GM19397 (cell line): ENCODE data around the gene CNEP1R1.

Experiments
- ATAC-seq: cut with Tn5 transposase; IDR thresholded peaks from one replicate; pipeline ENCODE4 v1.9.1; 2021; ENCODE audit warnings: mild to moderate bottlenecking, moderate library complexity; ENCODE audit not compliant: unreplicated experiment

The CNEP1R1 gene

DNA sequence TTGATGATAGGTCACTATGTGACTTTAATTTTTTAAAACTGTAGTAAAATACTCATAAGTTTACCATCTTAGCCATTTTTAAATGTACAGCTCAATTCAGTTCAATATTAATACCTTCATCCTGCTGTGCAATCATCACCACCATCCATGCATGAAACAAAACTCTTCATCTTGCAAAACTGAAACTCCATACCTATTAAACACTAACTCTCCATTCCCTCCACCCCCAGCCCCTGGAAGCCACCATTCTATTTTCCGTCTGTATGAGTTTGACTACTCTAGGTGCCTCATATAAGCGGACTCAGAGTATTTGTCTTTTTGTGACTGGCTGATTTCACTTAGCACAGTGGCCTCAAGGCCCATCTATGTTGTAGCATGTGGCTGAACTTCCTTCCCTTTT is 9.4 kb upstream of the CNEP1R1 start:
- ATAC-seq: no peak

GRCh38 chr16:50017553-50017952 is 7.5 kb upstream of the CNEP1R1 start:
- ATAC-seq: no peak

- ATAC-seq: no peak
Observed at GRCh38 chr16:50021544-50021943, 3.5 kb upstream of the CNEP1R1 start.

DNA sequence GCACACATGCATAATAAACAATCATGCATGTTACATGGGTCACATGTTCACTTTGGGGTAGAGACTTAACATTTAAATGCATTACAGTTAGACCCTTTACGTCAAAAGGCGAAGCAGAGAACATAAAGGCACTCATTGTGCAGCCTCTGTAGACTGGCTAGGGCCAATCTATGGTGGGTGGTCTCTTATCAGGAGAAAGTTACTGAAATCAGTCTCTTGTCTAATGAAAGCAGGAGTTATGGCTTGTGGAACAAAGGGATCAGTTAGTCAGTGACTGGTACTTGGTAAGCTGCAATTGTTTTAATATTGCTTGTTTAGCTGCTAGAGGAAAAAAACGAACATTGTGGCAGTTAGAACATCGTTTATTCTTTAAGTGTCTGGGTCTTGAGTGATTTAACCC is 1.4 kb upstream of the CNEP1R1 start:
- no peak for ATAC-seq

- ATAC-seq: no peak
Observed at GRCh38 chr16:50024207-50024606, 818 bp upstream of the CNEP1R1 start.

GRCh38 chr16:50025537-50025931 is 509 bp downstream of the CNEP1R1 start:
- ATAC-seq: no peak

GRCh38 chr16:50027829-50028228 is 2.8 kb downstream of the CNEP1R1 start:
- ATAC-seq: no peak

DNA sequence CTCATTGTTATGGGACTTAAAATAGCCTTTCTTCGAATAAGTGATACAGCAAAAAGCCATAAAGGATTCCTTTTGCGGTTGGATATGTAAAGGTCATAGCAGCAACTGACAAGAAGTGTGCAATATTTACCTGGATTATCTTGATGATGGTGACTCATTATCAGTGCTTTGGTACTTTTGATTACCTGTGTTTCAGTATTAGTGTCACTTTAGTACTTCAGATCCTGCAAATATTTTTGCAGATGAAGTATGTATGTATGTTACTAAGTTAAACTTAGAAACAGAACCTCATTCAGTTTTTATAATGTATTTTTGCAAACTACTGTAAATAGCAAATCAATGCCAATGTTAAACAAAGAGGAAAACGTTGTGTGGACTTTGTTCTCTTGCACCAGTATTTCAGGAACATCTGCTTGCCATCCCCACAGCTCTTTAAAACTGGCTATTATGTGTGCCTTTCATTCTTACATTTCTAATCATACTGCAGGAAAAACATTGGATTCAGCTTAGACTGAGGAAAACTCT is 10.5 kb downstream of the CNEP1R1 start:
- no peak for ATAC-seq

- ATAC-seq: no peak
Observed at GRCh38 chr16:50036426-50036825, 11.4 kb downstream of the CNEP1R1 start.

- ATAC-seq: no peak
Observed at GRCh38 chr16:50037662-50038220, 12.7 kb downstream of the CNEP1R1 start.

DNA sequence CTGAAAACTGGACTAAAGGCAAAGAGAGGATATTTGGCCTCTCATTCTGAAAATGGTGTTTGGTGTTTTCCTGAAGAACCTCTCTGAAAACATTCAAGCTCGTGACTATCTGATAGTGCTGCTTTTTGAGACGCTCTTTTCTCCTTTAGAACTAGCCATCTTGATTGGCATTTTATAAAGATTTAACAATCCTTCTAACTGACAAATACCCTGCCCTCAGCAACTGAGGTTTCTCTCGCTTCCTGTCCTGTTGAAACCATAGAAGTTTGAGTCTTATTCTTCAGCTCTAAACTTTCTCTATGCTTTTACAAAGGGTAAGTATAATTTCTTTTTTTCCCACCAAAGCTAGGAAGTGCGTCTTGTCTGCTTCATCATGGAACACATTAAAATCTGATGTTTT is 13.3 kb downstream of the CNEP1R1 start:
- no peak for ATAC-seq

- ATAC-seq: no peak
Observed at GRCh38 chr16:50038756-50039529, 13.9 kb downstream of the CNEP1R1 start.

DNA sequence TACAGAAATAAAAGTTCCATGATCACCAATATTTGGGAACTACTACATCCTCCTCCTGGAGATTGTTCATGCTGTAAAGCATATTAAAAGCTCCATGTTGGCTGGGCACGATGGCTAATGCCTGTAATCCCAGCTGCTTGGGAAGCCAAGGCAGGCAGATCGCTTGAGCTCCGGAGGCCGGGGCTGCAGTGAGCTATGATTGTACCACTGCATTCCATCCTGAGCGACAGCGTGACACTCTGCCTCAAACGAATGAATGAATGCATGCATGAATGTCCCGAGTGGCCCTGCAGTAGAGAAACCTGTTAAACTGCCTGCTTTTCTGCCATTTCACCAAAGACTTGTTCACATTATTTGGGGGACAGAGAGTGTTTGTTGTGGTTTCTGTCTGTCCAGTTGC is 15.0 kb downstream of the CNEP1R1 start:
- ATAC-seq: no peak

GRCh38 chr16:50040710-50041109 is 15.7 kb downstream of the CNEP1R1 start:
- ATAC-seq: no peak

DNA sequence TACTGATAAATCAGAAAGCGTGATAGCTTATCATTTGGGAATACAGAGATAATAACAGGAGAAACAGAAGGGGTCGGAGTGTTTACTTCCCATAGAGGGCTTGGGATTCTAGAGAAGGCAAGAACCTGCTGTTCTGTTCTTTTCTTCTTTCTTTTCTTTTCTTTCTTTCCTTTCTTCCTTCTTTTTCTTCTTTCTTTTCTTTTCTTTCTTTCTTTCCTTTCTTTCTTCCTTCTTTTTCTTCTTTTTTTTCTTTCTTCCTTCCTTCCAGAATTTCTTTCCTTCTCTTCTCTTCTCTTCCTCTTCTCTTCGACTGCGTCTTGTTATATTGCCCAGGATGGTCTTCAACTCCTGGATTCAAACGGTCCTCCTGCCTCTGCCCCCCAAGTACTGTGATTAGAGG is 18.3 kb downstream of the CNEP1R1 start:
- no peak for ATAC-seq

GRCh38 chr16:50045412-50045811 is 20.4 kb downstream of the CNEP1R1 start:
- no peak for ATAC-seq

GRCh38 chr16:50046853-50047252 is 21.8 kb downstream of the CNEP1R1 start:
- no peak for ATAC-seq

DNA sequence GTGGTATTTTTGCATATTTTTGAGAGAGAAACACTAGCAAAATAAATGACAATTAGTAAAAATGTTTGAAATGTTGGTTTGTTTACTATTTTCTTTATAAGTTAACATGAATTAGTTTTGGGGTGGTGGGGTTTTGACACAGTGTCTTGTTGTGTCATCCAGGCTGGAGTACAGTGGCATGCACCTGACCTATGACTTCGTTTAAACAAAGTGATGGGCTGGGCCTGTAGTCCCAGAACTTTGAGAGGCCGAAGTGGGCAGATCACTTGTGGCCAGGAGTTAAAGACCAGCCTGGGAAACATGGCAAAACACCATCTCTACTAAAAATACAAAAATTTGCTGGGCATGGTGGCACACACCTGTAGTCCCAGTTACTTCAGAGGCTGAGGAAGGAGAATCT is 22.8 kb downstream of the CNEP1R1 start:
- no peak for ATAC-seq

- ATAC-seq: no peak
Observed at GRCh38 chr16:50050802-50051201, 25.8 kb downstream of the CNEP1R1 start.

GRCh38 chr16:50056226-50056625 is 31.2 kb downstream of the CNEP1R1 start:
- ATAC-seq: no peak

GRCh38 chr16:50058091-50058771 is 33.2 kb downstream of the CNEP1R1 start:
- no peak for ATAC-seq

GRCh38 chr16:50059111-50059510 is 34.1 kb downstream of the CNEP1R1 start:
- ATAC-seq: no peak
